BJ (cell line): ENCODE data around the gene MYO5A. TPM values are rescaled to one million over a fixed set of nuclear protein-coding genes. Genes with fewer than 3 reads are reported as not detected.
"Not testable (repeated sequence)": the region's sequence is repeated elsewhere in the genome, so short reads cannot be mapped to it uniquely, and the experiment has no call there.

Source experiments
- CTCF ChIA-PET: fragments of 350-600 bp; formaldehyde crosslinking; extraction: SDS; loops from one replicate; lab custom pipeline; 2021; ENCODE audit warnings: antibody characterized with exemption, inconsistent platforms; lab: Yijun Ruan, JAX
- POLR2A ChIA-PET: fragments of 300-600 bp; sonication (Branson Sonifier 250); formaldehyde crosslinking; extraction: SDS; loops from one replicate; lab custom pipeline; 2021; ENCODE audit warnings: antibody characterized with exemption; lab: Charles Lee
- DNase-seq: peaks from one replicate; pipeline ENCODE4 v3.0.0-alpha.2; 2011; ENCODE audit warnings: low read depth
- H3K27me3 ChIP-seq: 2 replicates; pipeline ENCODE4 v1.6.0; 2011; ENCODE audit warnings: low read length; ENCODE audit not compliant: control insufficient read depth, insufficient read depth
- H3K36me3 ChIP-seq: 2 replicates; pipeline ENCODE4 v1.5.1; 2011; ENCODE audit warnings: low read length; ENCODE audit not compliant: control insufficient read depth, insufficient read depth
- H3K4me3 ChIP-seq: 2 replicates; pipeline ENCODE4 v1.5.1; 2011; ENCODE audit warnings: low read depth, mild to moderate bottlenecking, control low read depth, low read length
- polyA plus RNA-seq: library from polyadenylated mRNA; depleted of rRNA; stranded (reverse); fragments of >200 nt; gene quantifications from 2 replicates; pipeline ENCODE4 v1.2.3, GENCODE V29; 2011
- TF ChIP-seq, protein P1 (sequence below): IDR thresholded peaks from 2 replicates; pipeline ENCODE4 v1.5.1; 2011; ENCODE audit warnings: low read depth, mild to moderate bottlenecking, control low read depth, inconsistent platforms, low read length, moderate library complexity; ENCODE audit not compliant: insufficient read depth

The MYO5A gene
- polyA plus RNA-seq, 1 experiment = 38.3 TPM

DNA sequence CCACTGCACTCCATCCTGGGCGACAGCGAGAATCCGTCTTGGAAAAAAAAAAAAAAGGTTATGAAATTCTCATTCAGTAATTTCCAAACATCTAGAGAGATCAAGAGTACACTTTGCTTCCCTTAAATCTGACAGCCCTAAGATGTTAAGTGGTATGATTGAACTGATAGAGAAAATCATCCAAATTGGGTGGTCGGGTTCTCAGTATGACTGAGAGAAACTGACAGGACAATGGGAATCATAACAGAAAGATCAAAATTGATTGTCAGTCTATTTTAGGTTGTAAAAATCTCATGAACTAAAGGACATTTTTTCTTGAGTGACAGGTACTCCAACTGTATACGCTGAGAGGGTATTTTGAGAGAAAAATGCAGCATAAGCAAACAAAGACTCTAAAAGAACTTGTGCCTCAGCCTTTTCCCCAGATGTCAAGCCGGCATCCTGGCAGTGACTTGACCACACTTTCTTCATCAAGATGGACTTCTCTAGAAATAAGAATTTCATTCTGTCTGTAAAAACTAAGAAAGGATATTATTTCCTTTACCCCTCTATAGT is 65.8 kb downstream of the MYO5A start:
- TF ChIP-seq, protein P1, sequence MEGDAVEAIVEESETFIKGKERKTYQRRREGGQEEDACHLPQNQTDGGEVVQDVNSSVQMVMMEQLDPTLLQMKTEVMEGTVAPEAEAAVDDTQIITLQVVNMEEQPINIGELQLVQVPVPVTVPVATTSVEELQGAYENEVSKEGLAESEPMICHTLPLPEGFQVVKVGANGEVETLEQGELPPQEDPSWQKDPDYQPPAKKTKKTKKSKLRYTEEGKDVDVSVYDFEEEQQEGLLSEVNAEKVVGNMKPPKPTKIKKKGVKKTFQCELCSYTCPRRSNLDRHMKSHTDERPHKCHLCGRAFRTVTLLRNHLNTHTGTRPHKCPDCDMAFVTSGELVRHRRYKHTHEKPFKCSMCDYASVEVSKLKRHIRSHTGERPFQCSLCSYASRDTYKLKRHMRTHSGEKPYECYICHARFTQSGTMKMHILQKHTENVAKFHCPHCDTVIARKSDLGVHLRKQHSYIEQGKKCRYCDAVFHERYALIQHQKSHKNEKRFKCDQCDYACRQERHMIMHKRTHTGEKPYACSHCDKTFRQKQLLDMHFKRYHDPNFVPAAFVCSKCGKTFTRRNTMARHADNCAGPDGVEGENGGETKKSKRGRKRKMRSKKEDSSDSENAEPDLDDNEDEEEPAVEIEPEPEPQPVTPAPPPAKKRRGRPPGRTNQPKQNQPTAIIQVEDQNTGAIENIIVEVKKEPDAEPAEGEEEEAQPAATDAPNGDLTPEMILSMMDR = no peak
- CTCF ChIA-PET = interaction anchor here (0.5 to 1.3 kb wide), 6 partner anchors 34 to 224 kb away, joined by 3 to 4 read pairs (median 4); no protein-coding TSS in a partner anchor
- H3K36me3 ChIP-seq = no peaks in the 10 kb centered on the region
- no peak overlapping the region for H3K4me3 ChIP-seq
- no peak for DNase-seq
- no peaks in the 10 kb centered on the region for H3K27me3 ChIP-seq
- POLR2A ChIA-PET = no interaction called here

DNA sequence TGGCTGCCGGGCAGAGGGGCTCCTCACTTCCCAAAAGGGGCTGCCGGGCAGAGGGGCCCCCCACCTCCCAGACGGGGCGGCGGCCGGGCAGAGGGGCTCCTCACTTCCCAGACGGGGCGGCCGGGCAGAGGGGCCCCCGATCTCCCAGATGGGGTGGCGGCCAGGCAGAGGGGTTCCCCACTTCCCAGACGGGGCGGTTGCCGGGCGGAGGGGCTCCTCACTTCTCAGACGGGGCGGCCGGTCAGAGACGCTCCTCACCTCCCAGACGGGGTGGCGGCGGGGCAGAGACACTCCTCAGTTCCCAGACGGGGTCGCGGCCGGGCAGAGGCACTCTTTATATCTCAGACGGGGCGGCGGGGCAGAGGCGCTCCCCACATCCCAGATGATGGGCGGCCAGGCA is 69.0 kb downstream of the MYO5A start:
- POLR2A ChIA-PET, H3K36me3 ChIP-seq, H3K27me3 ChIP-seq, DNase-seq, H3K4me3 ChIP-seq, CTCF ChIA-PET: not testable (repeated sequence)

- DNase-seq, H3K4me3 ChIP-seq, H3K36me3 ChIP-seq, H3K27me3 ChIP-seq, POLR2A ChIA-PET, CTCF ChIA-PET: not testable (repeated sequence)
Observed at GRCh38 chr15:52459265-52459664, 69.4 kb downstream of the MYO5A start.

- Histone ChIP-seq H3K4me3 (no peak overlapping the region), H3K27me3 (no peaks in the 10 kb centered on the region), H3K36me3 (no peaks in the 10 kb centered on the region)
- ChIA-PET CTCF (interaction anchor here (0.6 kb wide), 1 partner anchor 617 kb away, joined by 3 read pairs; no protein-coding TSS in a partner anchor), POLR2A (no interaction called here)
- no peak for DNase-seq
- TF ChIP-seq, protein P1 = no peak
Observed at GRCh38 chr15:52448011-52448890, 80.4 kb downstream of the MYO5A start.

- POLR2A ChIA-PET = no interaction called here
- TF ChIP-seq, protein P1 = no peak
- no peak for DNase-seq
- Histone ChIP-seq H3K36me3 (no peaks in the 10 kb centered on the region), H3K4me3 (no peak overlapping the region), H3K27me3 (no peaks in the 10 kb centered on the region)
- CTCF ChIA-PET = interaction anchor here (0.8 kb wide), 1 partner anchor 19 kb away, joined by 3 read pairs; no protein-coding TSS in a partner anchor
Observed at GRCh38 chr15:52445954-52446353, 82.7 kb downstream of the MYO5A start.

DNA sequence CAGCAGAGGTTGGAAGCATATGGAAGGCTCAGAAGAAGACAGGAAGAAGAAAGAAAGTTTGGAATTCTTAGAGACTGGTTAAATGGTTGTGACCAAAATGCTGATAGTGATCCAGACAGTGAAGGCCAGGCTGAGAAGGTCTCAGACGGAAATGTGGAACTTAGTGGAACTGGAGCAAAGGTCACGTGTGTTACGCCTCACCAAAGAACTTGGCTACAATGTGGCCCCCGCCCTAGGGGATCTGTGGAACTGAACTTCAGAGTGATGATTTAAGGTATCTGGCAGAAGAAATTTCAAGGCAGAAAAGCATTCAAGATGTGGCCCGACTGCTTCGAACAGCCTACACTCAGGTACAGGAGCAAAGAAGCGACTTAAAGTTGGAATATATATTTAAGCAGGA is 83.1 kb downstream of the MYO5A start:
- TF ChIP-seq, protein P1 = no peak
- CTCF ChIA-PET = no interaction called here
- Histone ChIP-seq H3K36me3 (no peaks in the 10 kb centered on the region), H3K27me3 (no peaks in the 10 kb centered on the region), H3K4me3 (no peak overlapping the region)
- DNase-seq = no peak
- POLR2A ChIA-PET = no interaction called here

DNA sequence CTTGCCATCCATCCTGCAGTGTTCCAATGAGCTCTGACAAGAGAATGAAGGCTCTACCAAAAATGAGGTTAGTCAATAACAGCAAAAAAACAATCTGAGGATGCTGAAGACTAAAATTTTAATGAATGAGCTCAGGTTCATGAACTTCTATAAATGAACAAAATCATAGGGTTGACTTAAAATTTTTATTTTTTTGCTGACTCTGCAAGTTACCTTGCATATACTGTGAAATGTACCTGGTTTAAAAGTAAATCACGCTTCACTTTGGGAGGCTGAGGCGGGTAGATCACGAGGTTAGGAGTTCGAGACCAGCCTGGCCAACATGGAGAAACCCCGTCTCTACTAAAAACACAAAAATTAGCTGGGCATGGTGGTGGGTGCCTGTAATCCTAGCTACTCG is 85.5 kb downstream of the MYO5A start:
- not testable (repeated sequence) for DNase-seq, H3K4me3 ChIP-seq, H3K36me3 ChIP-seq, H3K27me3 ChIP-seq
- ChIA-PET POLR2A (interaction anchor here (0.6 kb wide), 1 partner anchor 100 kb away, joined by 3 read pairs; no protein-coding TSS in a partner anchor), CTCF (interaction anchor here (1.5 kb wide), 1 partner anchor 21 kb away, joined by 4 read pairs; no protein-coding TSS in a partner anchor)
